ENCODE data around the gene THAP4.

- TF ChIP-seq POLR2A (IDR thresholded peaks at IDR 0.05; ENCODE audit: extremely low read depth, insufficient read length) (no peak), CTCF (IDR thresholded peaks at IDR 0.05; ENCODE audit: low read depth, low read length) (no peak)
These were observed 4.7 kb upstream of the THAP4 start for GRCh38 chr2:241641631-241642030.

Data from NB4 (cell line).